ENCODE results near the gene ADGRV1.

GRCh38 chr5:90871391-90871991, 312.9 kb downstream of the ADGRV1 start:
- TF ChIP-seq CTCF (IDR thresholded peaks at IDR 0.05) (no peak), EP300 (IDR thresholded peaks at IDR 0.05) (no peak), POLR2A (IDR thresholded peaks at IDR 0.05; ENCODE audit: low read length) (no peak), RCOR1 (IDR thresholded peaks at IDR 0.05; ENCODE audit: low read depth, low read length) (no peak), SREBF2 (IDR thresholded peaks at IDR 0.05) (no peak), CHD4 (IDR thresholded peaks at IDR 0.05; ENCODE audit: borderline replicate concordance) (no peak), SMC3 (IDR thresholded peaks at IDR 0.05) (no peak), NFE2L2 (conservative IDR thresholded peaks at IDR 0.05; ENCODE audit: low read length) (no peak), ZC3H11A (IDR thresholded peaks at IDR 0.05) (no peak), CEBPB (IDR thresholded peaks at IDR 0.05) (no peak), TP53 (CRISPR knock-in tag; IDR thresholded peaks at IDR 0.05) (no peak), FOSL2 (IDR thresholded peaks at IDR 0.05) (no peak), FOSL2 (CRISPR knock-in tag; IDR thresholded peaks at IDR 0.05) (no peak)
